IMR-90 (cell line): Measurements from ENCODE around the gene BCL11A. TPM values are rescaled to one million over a fixed set of nuclear protein-coding genes. Genes with fewer than 3 reads are reported as not detected.
A peak's percentile ranks its signal among the peaks of the same experiment; 100 is the strongest.

ENCODE experiments used
- ATAC-seq: fragments of 200-7000 bp; cut with Tn5 transposase; 2 replicates; pipeline ENCODE4 v1.9.1; 2020; ENCODE audit warnings: low read depth, mild to moderate bottlenecking, moderate library complexity
- Bru-seq: library from RNA; stranded (reverse); fragments of 400-500 nt; gene quantifications from one replicate; lab custom pipeline; 2021; lab: Mats Ljungman, UMichigan
- BruChase-seq, 2 experiments: library from RNA; stranded (reverse); fragments of 400-500 nt; gene quantifications; one replicate each; lab custom pipeline; 2021; lab: Mats Ljungman, UMichigan
- BruUV-seq: library from RNA; stranded (reverse); fragments of 400-500 nt; replicated peaks from 2 replicates; lab custom pipeline; 2021; lab: Mats Ljungman, UMichigan
- CTCF ChIA-PET: fragments of 300-600 bp; formaldehyde crosslinking; extraction: SDS; loops from one replicate; lab custom pipeline; 2021; ENCODE audit warnings: antibody characterized with exemption; lab: Yijun Ruan, JAX
- POLR2A ChIA-PET: fragments of 300-600 bp; sonication (Branson Sonifier 250); formaldehyde crosslinking; loops from one replicate; lab custom pipeline; 2022; ENCODE audit warnings: antibody characterized with exemption; ENCODE audit not compliant: unreplicated experiment; lab: Charles Lee
- DNase-seq: peaks from one replicate; pipeline ENCODE4 v3.0.0; 2013
- H2AFZ ChIP-seq: replicated peaks from 2 replicates; pipeline ENCODE3; 2013; ENCODE audit warnings: low read length, mild to moderate bottlenecking; ENCODE audit not compliant: poor library complexity
- H2AK5ac ChIP-seq: 2 replicates; pipeline ENCODE4 v1.6.1; 2013; ENCODE audit warnings: low read depth, low read length, inconsistent platforms
- H2AK9ac ChIP-seq: replicated peaks from 2 replicates; pipeline ENCODE3; 2013; ENCODE audit warnings: mild to moderate bottlenecking, low read depth, low read length, moderate library complexity; ENCODE audit not compliant: poor library complexity
- H2BK120ac ChIP-seq: 2 replicates; pipeline ENCODE4 v1.6.1; 2013; ENCODE audit warnings: low read depth, low read length, inconsistent platforms
- H2BK15ac ChIP-seq: 3 replicates; pipeline ENCODE4 v1.6.1; 2013; ENCODE audit warnings: low read depth, low read length, inconsistent platforms
- H2BK20ac ChIP-seq: 2 replicates; pipeline ENCODE4 v1.6.1; 2013; ENCODE audit warnings: low read depth, mild to moderate bottlenecking, inconsistent platforms, low read length, moderate library complexity
- H2BK5ac ChIP-seq: 2 replicates; pipeline ENCODE4 v1.6.1; 2013; ENCODE audit warnings: mild to moderate bottlenecking, low read depth, low read length, inconsistent platforms; ENCODE audit not compliant: poor library complexity, severe bottlenecking
- H3K14ac ChIP-seq: replicated peaks from 2 replicates; pipeline ENCODE4 v1.6.1; 2013; ENCODE audit warnings: low read depth, low read length, inconsistent platforms
- H3K18ac ChIP-seq: 2 replicates; pipeline ENCODE4 v1.6.1; 2013; ENCODE audit warnings: low read depth, low read length, control low read depth
- H3K23ac ChIP-seq: 2 replicates; pipeline ENCODE4 v1.6.1; 2013; ENCODE audit warnings: low read depth, low read length, inconsistent platforms
- H3K27ac ChIP-seq: 2 replicates; pipeline ENCODE4 v1.5.1; 2013; ENCODE audit warnings: mild to moderate bottlenecking, control low read depth, low read length; ENCODE audit not compliant: insufficient read depth
- H3K27me3 ChIP-seq: 2 replicates; pipeline ENCODE4 v1.6.1; 2013; ENCODE audit warnings: low read length; ENCODE audit not compliant: control insufficient read depth, insufficient read depth
- H3K36me3 ChIP-seq: 2 replicates; pipeline ENCODE4 v1.6.1; 2013; ENCODE audit warnings: low read length, mixed read lengths; ENCODE audit not compliant: control insufficient read depth, insufficient read depth
- H3K4ac ChIP-seq: 2 replicates; pipeline ENCODE4 v1.6.1; 2013; ENCODE audit warnings: low read depth, low read length, inconsistent platforms
- H3K4me1 ChIP-seq: 2 replicates; pipeline ENCODE4 v1.6.1; 2013; ENCODE audit warnings: low read length, mixed read lengths; ENCODE audit not compliant: control insufficient read depth, insufficient read depth
- H3K4me2 ChIP-seq: 2 replicates; pipeline ENCODE4 v1.6.1; 2013; ENCODE audit warnings: low read depth, mild to moderate bottlenecking, control low read depth, low read length, moderate library complexity
- H3K4me3 ChIP-seq: 2 replicates; pipeline ENCODE4 v1.5.1; 2013; ENCODE audit warnings: low read depth, mild to moderate bottlenecking, control low read depth, low read length, moderate library complexity; ENCODE audit not compliant: insufficient read depth
- H3K56ac ChIP-seq: 2 replicates; pipeline ENCODE4 v1.6.1; 2013; ENCODE audit warnings: low read length, inconsistent platforms; ENCODE audit not compliant: insufficient read depth; ENCODE audit errors: extremely low read depth
- H3K79me1 ChIP-seq, 2 experiments: 2 replicates each; pipeline ENCODE4 v1.6.1; 2013; ENCODE audit warnings: low read length in 2 of 2, inconsistent platforms in 1 of 2, low read depth in 1 of 2
- H3K9ac ChIP-seq: 2 replicates; pipeline ENCODE4 v1.6.1; 2013; ENCODE audit warnings: low read depth, low read length, control low read depth
- H3K9me1 ChIP-seq: 2 replicates; pipeline ENCODE4 v1.6.1; 2013; ENCODE audit warnings: low read length, inconsistent platforms; ENCODE audit not compliant: insufficient read depth
- H3K9me3 ChIP-seq: 2 replicates; pipeline ENCODE4 v1.6.1; 2013; ENCODE audit warnings: low read length; ENCODE audit not compliant: control insufficient read depth, insufficient read depth
- H4K20me1 ChIP-seq: 2 replicates; pipeline ENCODE4 v1.6.1; 2013; ENCODE audit warnings: low read length, inconsistent platforms; ENCODE audit not compliant: insufficient read depth
- H4K5ac ChIP-seq: 2 replicates; pipeline ENCODE4 v1.6.1; 2013; ENCODE audit warnings: mild to moderate bottlenecking, low read depth, low read length, control low read depth
- H4K8ac ChIP-seq, 2 experiments: 2 replicates each; pipeline ENCODE4 v1.6.1; 2013; ENCODE audit warnings: low read depth in 2 of 2, low read length in 2 of 2, control low read depth in 1 of 2, inconsistent platforms in 1 of 2
- H4K91ac ChIP-seq: 2 replicates; pipeline ENCODE4 v1.6.1; 2013; ENCODE audit warnings: low read depth, low read length, inconsistent platforms; ENCODE audit not compliant: insufficient read depth
- MAZ ChIP-seq: IDR thresholded peaks from 2 replicates; pipeline ENCODE4 v1.6.1; 2012; ENCODE audit warnings: low read depth, mild to moderate bottlenecking, low read length, improper control_type of control experiment, moderate library complexity, borderline replicate concordance
- WGBS, 2 experiments: methylation state at CpG; one replicate each; pipeline versions ENCODE4 v1.1.5 to v1.1.7; 2013; ENCODE audit warnings: missing lambda C conversion rate in 2 of 2; ENCODE audit not compliant: insufficient read length in 1 of 2; ENCODE audit errors: extremely low coverage in 2 of 2; 5-methylcytosine and 5-hydroxymethylcytosine counted together
- dilution Hi-C: fragments of 300-500 bp; cut with HindIII; formaldehyde crosslinking; loops from one replicate; pipeline ENCODE4 v1.14.3; 2018; ENCODE audit warnings: low sequenced_read_pairs; ENCODE audit not compliant: unreplicated experiment
- in situ Hi-C: fragments of 300-500 bp; cut with MboI; formaldehyde crosslinking; loops from 3 replicates; pipeline ENCODE4 v1.14.3; 2019; ENCODE audit warnings: low sequenced_read_pairs, inconsistent platforms, mixed read lengths
- intact Hi-C: fragments of 100-400 bp; cut with micrococcal nuclease; formaldehyde crosslinking; loops from 2 replicates; pipeline ENCODE4 v1.10.0; 2022
- long read RNA-seq: library from polyadenylated mRNA; unstranded; transcript quantifications from one replicate; pipeline ENCODE4 v2.0.0, GENCODE V29; 2021; ENCODE audit not compliant: unreplicated experiment
- polyA plus RNA-seq, 3 experiments: library from polyadenylated mRNA; depleted of rRNA; stranded (reverse); fragments of >200 nt; gene quantifications; 2 replicates each; pipeline ENCODE4 v1.2.3, GENCODE V29; 2012; ENCODE audit warnings: low replicate concordance in 1 of 3
- total RNA-seq: library from RNA; depleted of rRNA; stranded (reverse); fragments of >200 nt; gene quantifications from 2 replicates; pipeline ENCODE4 v1.2.3, GENCODE V29; 2012; rRNA removed
- TF ChIP-seq, protein P1 (sequence below): fragments of 150-350 bp; IDR thresholded peaks from 2 replicates; pipeline ENCODE4 v1.6.1; 2017; ENCODE audit warnings: mild to moderate bottlenecking, antibody characterized with exemption, low read length, low read depth

Gene BCL11A
- total RNA-seq (1.1 and 1.7 TPM in 2 replicates), polyA plus RNA-seq (2012; rRNA removed) (1.0 and 1.2 TPM in 2 replicates), Bru-seq, nascent RNA (percentile 43 among the genes with signal in this experiment), BruChase-seq, experiment 1, labeled RNA remaining after a 6-hour chase (percentile 37 among the genes with signal in this experiment), BruChase-seq, experiment 2, labeled RNA remaining after a 2-hour chase (percentile 45 among the genes with signal in this experiment)
- 0.51 and 0.54 TPM in 2 replicates for polyA plus RNA-seq (2012; cell fraction: cytosol; rRNA removed)
- 0.81 and 2.6 TPM in 2 replicates for polyA plus RNA-seq (2012; cell fraction: nucleus; rRNA removed; ENCODE audit: low replicate concordance)
- long read RNA-seq, full-length matches to known transcripts, result 1 of 1 reads
- long read RNA-seq, partial matches to known transcripts, result 0 of 1 reads
- long read RNA-seq, other reads (novel, unspliced or antisense), result 0 of 1 reads

DNA sequence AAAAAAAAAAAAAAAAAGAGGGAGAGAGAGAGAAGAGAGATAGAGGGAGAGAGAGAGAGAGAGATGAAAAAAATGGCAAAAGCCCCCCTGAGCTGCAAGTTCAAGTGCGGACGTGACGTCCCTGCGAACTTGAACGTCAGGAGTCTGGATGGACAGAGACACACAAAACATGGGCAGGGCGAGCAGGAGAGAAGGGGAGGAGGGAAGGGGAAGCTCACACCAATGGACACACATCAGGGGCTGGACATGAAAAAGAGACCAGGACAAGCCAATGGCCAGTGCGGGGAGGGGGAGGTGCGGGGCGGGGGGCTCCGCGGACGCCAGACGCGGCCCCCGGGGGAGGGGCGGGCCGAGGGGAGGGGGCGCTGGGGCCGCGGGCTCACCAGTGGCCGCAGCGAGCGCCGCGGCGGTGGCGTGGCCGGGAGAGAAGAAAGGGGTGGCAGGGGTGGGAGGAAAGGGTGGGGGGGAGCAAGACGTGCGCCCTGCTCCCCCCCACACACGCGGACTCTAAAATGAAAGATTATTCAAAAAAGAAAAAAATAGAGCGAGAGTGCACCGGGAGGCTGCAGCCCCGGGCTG is at the start of gene BCL11A:
BCL11A (minus strand) TSS at position 160 of the 579 bp plus-strand sequence. CDS start 384 bp downstream, outside the sequence.
- ChIA-PET CTCF (interaction anchor here (0.8 kb wide), 1 partner anchor 12 kb away, joined by 3 read pairs; no protein-coding TSS in a partner anchor), POLR2A (interaction anchor here (0.5 kb wide), 1 partner anchor 1310 kb away, joined by 20 read pairs; no protein-coding TSS in a partner anchor)
- Histone ChIP-seq H3K18ac (no peak within 1 kb of the TSS), H3K9me3 (no peaks in the 10 kb centered on the region), H3K23ac (no peak within 1 kb of the TSS), H3K9ac (no peak within 1 kb of the TSS), H3K4me1 (no peaks in the 10 kb centered on the region), H3K9me1 (no peaks in the 10 kb centered on the region), H3K27me3 (peaks cover 59% of the 10 kb centered on the region), H3K56ac (no peak within 1 kb of the TSS), H3K4ac (no peak within 1 kb of the TSS), H2AK9ac (no peak within 1 kb of the TSS), H2BK120ac (no peak within 1 kb of the TSS), H2BK5ac (no peak within 1 kb of the TSS), H2BK20ac (no peak within 1 kb of the TSS), H4K20me1 (no peaks in the 10 kb centered on the region), H3K27ac (no peak within 1 kb of the TSS), H3K4me3 (peak within 1 kb of the TSS; percentile 39), H3K79me1 (no peaks in the 10 kb centered on the region), H4K91ac (no peak within 1 kb of the TSS), H4K8ac (no peak within 1 kb of the TSS), H2BK15ac (no peak within 1 kb of the TSS), H2AFZ (peak within 1 kb of the TSS; percentile 93), H3K36me3 (no peaks in the 10 kb centered on the region), H3K14ac (no peak within 1 kb of the TSS), H2AK5ac (no peak within 1 kb of the TSS), H3K4me2 (peak within 1 kb of the TSS; percentile 82), H4K5ac (no peak within 1 kb of the TSS)
- no TSS peak for BruUV-seq
- ATAC-seq (peak; percentile 40), DNase-seq (peak; percentile 78)
- intact Hi-C loops, result loop anchor here (10.0 kb wide), 1 partner anchor 1979 kb away; no protein-coding TSS in a partner anchor
- dilution Hi-C loops, result no loop called here
- TF ChIP-seq, protein P1, sequence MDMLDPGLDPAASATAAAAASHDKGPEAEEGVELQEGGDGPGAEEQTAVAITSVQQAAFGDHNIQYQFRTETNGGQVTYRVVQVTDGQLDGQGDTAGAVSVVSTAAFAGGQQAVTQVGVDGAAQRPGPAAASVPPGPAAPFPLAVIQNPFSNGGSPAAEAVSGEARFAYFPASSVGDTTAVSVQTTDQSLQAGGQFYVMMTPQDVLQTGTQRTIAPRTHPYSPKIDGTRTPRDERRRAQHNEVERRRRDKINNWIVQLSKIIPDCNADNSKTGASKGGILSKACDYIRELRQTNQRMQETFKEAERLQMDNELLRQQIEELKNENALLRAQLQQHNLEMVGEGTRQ, result no peak
- peak; percentile 34; the same call in 1 of the 2 replicates for TF ChIP-seq MAZ
- 0% methylated on average over 7 of the region's 35 CpGs; no CpG with 5 or more reads in 1 of the 2 experiments for WGBS, 2 experiments
- in situ Hi-C loops, result no loop called here
